Measurements from ENCODE around the gene SPATA17. TPM values are rescaled to one million over a fixed set of nuclear protein-coding genes. Genes with fewer than 3 reads are reported as not detected.

The SPATA17 gene
- total and polyA plus RNA-seq, 2 of the 8 experiments (the other 6 are each of a cell fraction or from before 2014, with no cell fraction given) = 0.17 to 0.48 TPM

GRCh38 chr1:217599154-217599553 lies 32.0 kb upstream of the SPATA17 start:
- no peak overlapping the region for H3K4ac ChIP-seq (replicated peaks; ENCODE audit: insufficient read length, low read depth, low read length)
- no peak overlapping the region for H3K4me3 ChIP-seq (ENCODE audit: extremely low read depth in 1 of 4, insufficient read depth in 2 of 4, low read depth in 3 of 4, low read length in 4 of 4)
- 85% methylated on average over 2 of the region's 2 CpGs; no CpG with 5 or more reads in 1 of the 2 experiments for WGBS, 2 experiments (ENCODE audit: extremely low coverage in 1 of 2, insufficient coverage in 1 of 2, insufficient read length in 1 of 2, insufficient replicate concordance in 2 of 2, low coverage in 1 of 2, low lambda C conversion rate in 2 of 2, missing lambda C conversion rate in 1 of 2)
- H2BK15ac ChIP-seq (ENCODE audit: low read length) = no peak overlapping the region
- no peaks in the 10 kb centered on the region for H3K79me2 ChIP-seq (ENCODE audit: control insufficient read depth in 1 of 2, insufficient read depth in 2 of 2, low read length in 2 of 2)
- no peaks in the 10 kb centered on the region for H3K23me2 ChIP-seq (ENCODE audit: low read depth, low read length)
- ChIA-PET CTCF (ENCODE audit: partially characterized antibody) (interaction anchor here (0.5 to 0.6 kb wide), 2 partner anchors 15 to 19 kb away, joined by 3 read pairs; no protein-coding TSS in a partner anchor), POLR2A (ENCODE audit: partially characterized antibody) (no interaction called here)
- no peak overlapping the region for H3K23ac ChIP-seq (ENCODE audit: insufficient read length)
- no peak overlapping the region for H3K56ac ChIP-seq (replicated peaks; ENCODE audit: insufficient read length, low read depth, low read length)
- no peak overlapping the region for H3K18ac ChIP-seq (ENCODE audit: extremely low read depth, low read length)
- no peak overlapping the region for H2BK12ac ChIP-seq (ENCODE audit: low read depth, low read length)
- no peak overlapping the region for H2BK20ac ChIP-seq (ENCODE audit: low read length)
- H2BK5ac ChIP-seq (ENCODE audit: low read depth, low read length) = no peak overlapping the region
- DNase-seq (ENCODE audit: low read depth in 1 of 2, low spot score in 2 of 2) = no peak
- no peak overlapping the region for H4K5ac ChIP-seq (ENCODE audit: insufficient read length, low read depth, low read length)
- no peaks in the 10 kb centered on the region for H3K36me3 ChIP-seq (ENCODE audit: control insufficient read depth in 2 of 4, insufficient read depth in 4 of 4, low read length in 3 of 4)
- no peak overlapping the region for H2BK120ac ChIP-seq (replicated peaks; ENCODE audit: low read depth, low read length)
- H3K9ac ChIP-seq (replicated peaks in 1 of 4; ENCODE audit: extremely low read depth in 1 of 4, low read depth in 3 of 4, low read length in 3 of 4) = no peak overlapping the region
- no peak overlapping the region for H2AFZ ChIP-seq (ENCODE audit: low read length)
- H2AK5ac ChIP-seq (ENCODE audit: low read depth, low read length) = no peak overlapping the region
- no peak overlapping the region for H3K4me2 ChIP-seq (ENCODE audit: insufficient read depth in 1 of 2, low read depth in 2 of 2, low read length in 2 of 2)
- no peak overlapping the region for H4K91ac ChIP-seq (replicated peaks; ENCODE audit: insufficient read length, low read length)
- H3K4me1 ChIP-seq (replicated peaks in 1 of 4; ENCODE audit: control insufficient read depth in 3 of 4, insufficient read depth in 4 of 4, low read length in 3 of 4) = no peaks in the 10 kb centered on the region
- no peaks in the 10 kb centered on the region for H3K9me3 ChIP-seq (ENCODE audit: insufficient read depth in 2 of 2, low read depth in 1 of 2, low read length in 1 of 2)
- H3K27ac ChIP-seq (ENCODE audit: low read depth, low read length) = no peak overlapping the region
- no peaks in the 10 kb centered on the region for H3K79me1 ChIP-seq (ENCODE audit: low read depth, low read length)
- TF ChIP-seq NRF1 (IDR thresholded peaks at IDR 0.05; ENCODE audit: low read depth, low read length) (no peak), NANOG (IDR thresholded peaks at IDR 0.05; ENCODE audit: insufficient read depth, low read depth, low read length, poor library complexity, severe bottlenecking) (no peak)
- no peak overlapping the region for H3K14ac ChIP-seq (ENCODE audit: insufficient read length)
- FAIRE-seq = no peak
- H4K8ac ChIP-seq (ENCODE audit: extremely low read depth, insufficient read depth, low read length) = no peak overlapping the region
- no peaks in the 10 kb centered on the region for H3K27me3 ChIP-seq (replicated peaks in 1 of 4; ENCODE audit: control insufficient read depth in 3 of 4, extremely low read depth in 1 of 4, insufficient read depth in 3 of 4, low read length in 3 of 4)
- peaks cover 0 to 2% of the 10 kb centered on the region in 2 experiments for H4K20me1 ChIP-seq (replicated peaks in 1 of 2; ENCODE audit: control insufficient read depth in 1 of 2, insufficient read depth in 2 of 2, low read length in 2 of 2)

Measured in H1 (cell line).